Nucleus accumbens (tissue), 56 donors: ENCODE measurements around the gene SPARC.
"Not testable (repeated sequence)": the region's sequence is repeated elsewhere in the genome, so short reads cannot be mapped to it uniquely, and the experiment has no call there.

Source experiments
- DNase-seq, 56 donors: peaks; one replicate each; lab custom pipeline; 2025; lab: John Stamatoyannopoulos, UW

Gene SPARC

DNA sequence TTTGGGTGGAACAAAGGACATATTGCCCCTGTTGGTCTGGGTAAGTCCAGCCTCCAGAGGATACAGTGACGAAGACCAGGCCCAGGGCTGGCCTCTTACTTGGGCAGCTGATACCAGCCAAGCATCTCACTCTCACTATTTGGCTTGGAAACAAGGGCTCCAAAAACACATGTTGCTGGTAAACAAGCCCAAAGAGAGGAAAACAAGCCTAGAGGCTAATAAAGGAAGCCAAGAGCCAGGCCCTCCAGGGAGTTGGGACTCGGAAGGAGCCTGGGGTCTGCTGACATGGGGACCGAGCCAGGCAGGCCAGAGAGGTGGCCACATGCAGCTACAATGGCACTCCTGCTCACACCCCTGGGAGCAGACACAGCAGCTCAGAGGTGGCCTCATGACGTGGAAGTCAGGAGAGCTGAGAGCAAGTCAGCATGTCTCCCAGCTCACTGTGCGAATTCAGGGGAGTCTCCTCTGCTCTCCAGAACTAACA, 5.7 kb downstream of the SPARC start:
- DNase-seq, result peak in 14 of 56 donors; percentile 10 to 69 (median 28)

DNA sequence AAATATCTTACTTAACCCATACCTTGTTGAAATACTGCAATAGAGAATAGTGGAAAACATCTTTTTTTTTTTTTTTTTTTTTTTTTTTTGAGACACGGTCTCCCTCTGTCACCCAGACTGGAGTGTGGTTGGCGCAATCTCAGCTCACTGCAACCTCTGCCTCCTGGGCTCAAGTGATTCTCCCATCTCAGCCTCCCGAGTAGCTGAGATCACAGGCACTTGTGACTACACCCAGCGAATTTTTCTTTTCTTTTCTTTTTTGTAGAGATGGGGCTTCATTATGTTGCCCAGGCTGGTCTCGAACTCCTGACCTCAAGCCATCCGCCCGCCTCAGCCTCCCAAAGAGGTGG, 6.6 kb downstream of the SPARC start:
- DNase-seq, result not testable (repeated sequence)

DNA sequence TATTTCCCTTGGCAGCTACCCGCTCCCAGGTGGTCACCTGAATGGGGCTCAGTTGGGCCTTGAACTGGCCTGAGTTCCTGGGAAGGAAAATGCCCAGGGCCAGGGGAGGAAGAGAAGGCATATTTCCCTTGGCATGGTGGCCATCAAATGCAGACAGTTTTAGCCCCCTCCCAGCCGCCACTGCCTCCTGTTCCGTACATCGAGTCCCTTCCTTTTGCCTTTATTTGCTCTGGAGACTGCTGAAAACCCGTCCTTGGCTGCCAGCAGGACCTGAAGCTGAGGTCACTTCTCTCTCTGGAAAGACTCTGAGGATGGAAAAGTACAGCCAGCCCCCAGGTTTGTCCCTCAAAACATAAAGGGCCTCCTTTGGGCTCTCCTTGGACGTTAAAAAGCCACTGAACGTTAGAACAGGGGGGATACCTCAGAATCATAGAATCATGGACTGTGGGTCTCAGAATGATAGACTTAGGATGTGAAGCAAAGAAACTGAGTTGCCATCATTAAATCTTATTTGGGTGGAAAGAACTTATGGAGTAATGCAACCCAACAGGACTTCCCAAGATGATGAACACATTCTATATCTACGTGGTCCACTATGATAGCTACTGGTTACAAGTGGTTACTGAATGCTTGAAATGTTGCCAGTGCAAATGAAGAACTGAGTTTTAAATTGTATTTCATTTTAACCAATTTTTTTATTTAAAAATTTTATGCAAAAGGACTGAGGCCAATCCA, 7.1 kb downstream of the SPARC start:
- no peak for DNase-seq

GRCh38 chr5:151678713-151679112, 8.0 kb downstream of the SPARC start:
- no peak for DNase-seq

GRCh38 chr5:151677776-151678545, 8.8 kb downstream of the SPARC start:
- no peak for DNase-seq

GRCh38 chr5:151676719-151677118, 10.0 kb downstream of the SPARC start:
- no peak for DNase-seq

- no peak for DNase-seq
Observed at GRCh38 chr5:151676314-151676712, 10.4 kb downstream of the SPARC start.

DNA sequence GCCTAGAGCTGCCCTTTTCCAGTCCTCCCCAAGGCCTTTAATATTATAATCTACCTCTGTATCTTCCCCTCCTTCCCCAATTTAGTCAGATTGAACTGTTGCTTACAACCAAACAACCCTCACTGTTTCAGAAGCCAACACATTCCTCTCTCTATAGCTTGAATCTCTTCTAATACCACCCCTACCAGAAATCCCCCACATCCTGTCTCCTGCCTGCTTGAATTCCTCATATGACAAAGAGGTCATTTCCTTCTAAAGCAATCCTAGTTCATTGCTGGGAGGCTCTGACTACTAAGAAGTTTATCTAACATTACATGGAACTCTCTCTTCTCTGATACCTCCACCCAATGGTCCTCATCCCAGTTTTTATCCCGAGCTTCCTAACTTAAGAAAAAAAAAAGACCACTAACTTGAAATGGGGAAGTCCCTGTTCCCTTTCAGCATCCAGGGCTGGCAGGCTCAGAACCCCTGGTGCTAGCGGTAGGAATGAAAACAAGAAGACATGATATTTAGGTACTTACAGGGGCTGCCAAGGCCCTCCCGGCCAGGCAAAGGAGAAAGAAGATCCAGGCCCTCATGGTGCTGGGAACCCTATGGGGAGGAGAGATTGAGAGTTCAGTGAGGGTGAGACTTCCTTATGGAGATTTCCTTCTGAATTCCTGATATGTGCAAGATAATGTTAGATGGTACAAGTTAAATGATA, 11.0 kb downstream of the SPARC start:
- DNase-seq, result no peak

DNA sequence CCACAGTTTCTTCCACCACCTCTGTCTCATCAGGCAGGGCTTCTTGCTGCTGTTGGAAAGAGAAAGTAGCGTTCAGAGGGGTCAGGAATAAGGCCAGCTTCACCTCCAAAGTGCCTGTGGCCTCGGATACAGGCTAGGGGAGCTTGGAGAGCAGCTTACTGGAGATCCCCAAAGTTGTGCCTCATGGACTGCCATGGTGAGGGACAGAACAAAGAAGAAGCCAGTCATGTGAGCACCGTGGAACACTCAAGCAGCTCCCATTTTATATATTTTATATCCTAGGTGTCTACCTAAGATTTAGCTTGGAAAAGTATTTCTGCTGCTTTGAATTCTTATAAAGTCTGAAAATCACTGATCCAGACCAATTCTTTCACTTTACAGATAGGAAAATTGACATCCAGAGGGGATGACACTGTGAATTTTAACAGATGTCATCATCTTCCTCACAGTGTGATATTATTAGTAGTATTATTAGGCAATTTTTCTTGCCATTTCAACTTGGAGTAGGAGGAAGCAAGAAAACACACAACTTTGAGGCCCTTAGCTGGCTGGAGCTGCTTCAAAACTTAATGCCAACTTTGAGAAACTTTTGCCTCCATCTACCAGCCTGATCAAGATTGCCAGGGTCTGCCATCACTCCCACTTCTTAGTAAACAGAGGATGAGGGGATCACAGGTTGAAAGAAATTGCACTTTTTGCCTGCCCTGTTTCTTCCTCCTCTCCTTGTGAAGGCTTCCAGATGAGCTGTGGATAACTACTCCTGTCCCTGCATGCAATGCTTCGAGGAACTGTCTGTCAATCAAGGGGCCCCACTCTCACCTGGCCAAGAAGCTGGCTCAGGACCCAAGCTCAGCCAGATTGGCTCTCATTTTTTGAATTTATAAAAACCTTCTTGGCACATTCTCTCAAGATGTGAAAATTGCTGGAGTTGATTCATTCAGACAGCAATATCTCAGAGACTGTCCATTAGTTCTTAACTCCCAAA, 11.8 kb downstream of the SPARC start:
- DNase-seq, result no peak

DNA sequence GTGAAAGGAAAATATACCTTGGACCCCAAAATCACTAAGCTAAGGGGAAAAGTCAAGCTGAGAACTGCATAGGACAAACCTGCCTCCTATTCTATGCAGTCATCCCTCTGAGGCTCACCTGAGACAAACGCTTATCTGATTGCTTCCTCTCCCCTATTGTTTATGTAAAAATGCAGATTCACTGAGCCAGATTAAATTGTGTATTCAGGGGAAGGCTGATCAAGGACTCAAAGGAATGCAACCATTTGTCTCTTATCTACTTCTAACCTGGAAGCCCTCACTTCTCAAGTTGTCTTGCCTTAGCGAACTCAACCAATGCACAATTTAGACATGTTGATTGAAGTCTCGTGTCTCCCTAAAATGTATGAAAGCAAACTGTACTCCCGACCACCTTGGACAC, 13.3 kb downstream of the SPARC start:
- DNase-seq, result no peak

GRCh38 chr5:151672516-151672915, 14.2 kb downstream of the SPARC start:
- no peak for DNase-seq

DNA sequence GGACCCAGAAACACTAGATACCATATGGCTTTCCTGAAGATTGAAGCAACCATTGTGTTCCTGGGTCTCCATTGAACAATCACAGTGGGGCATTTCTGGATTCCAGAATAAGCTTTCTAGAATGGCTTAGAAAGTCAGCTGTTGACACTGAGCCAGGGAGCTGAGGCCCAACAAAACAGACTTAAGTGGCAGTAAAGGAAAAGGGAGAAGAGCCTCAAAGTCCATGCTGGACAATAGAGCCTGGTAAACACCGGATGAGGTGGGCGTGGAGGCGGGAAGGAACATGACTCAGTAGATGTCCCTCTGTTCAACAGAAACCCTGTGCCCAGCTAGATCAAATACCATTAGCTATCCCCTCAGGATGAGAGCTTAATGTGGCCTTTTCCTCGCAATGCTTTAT, 14.8 kb downstream of the SPARC start:
- no peak for DNase-seq

DNA sequence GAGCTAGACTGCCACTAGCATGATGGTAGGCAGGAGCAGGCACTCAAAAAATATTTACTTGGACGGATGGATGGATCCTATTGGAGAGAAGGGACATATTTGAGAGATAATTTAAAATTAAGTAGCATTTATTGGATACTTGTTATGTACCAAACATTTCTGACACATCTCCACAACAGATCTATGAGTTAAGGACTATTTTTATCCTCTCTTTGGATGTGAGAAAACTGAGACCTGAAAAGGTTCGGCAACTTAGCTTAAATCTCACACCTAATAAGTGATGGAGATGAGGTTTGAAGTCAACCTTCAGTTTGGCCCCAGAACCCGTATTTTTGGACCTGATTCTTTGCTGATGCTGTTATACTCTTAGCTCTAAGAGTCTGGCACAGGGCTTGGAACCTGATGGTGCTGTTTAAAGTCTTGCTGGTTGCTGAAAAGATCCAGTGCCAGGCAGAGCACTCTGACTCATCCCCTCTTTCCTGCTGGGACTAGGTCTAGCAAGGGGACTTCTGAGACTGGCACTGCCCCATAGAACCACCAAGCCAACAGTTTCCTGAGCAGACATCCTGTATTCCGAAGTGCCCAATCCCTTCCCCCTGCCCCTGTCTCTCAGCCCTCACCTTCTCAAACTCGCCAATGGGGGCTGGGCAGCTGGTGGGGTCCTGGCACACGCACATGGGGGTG, 15.6 kb downstream of the SPARC start:
- DNase-seq, result no peak

DNA sequence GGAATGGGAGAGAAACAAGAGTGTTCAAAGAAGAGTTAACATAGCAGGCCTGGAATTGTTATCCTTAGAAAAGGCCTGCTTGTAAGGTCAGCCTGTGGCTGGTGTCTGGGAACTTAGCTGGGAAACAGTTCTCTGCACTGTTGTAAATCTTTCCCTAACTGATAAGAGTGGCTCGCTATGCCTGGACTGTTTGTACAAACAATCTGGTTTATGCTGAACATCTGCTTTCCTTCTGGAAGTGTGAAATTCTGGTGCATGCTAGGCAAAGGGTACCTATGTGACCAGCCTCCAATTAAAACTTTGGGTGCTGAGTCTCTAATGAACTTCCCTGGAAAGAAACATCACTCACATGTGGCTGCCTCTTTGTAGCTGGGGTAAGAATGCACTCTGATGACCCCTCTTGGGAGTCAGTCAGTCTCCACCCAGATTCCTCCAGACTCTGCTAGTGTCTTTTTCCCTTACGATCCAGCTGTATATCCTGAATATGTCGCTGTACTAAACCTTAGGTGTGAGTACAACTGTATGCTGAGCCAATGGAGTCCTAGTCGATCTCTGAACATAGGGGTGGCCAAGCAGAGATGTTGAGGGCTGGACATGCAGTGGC, 16.5 kb downstream of the SPARC start:
- no peak for DNase-seq

GRCh38 chr5:151667083-151667482, 19.6 kb downstream of the SPARC start:
- DNase-seq, result no peak

- no peak for DNase-seq
Observed at GRCh38 chr5:151665613-151666012, 21.1 kb downstream of the SPARC start.

DNA sequence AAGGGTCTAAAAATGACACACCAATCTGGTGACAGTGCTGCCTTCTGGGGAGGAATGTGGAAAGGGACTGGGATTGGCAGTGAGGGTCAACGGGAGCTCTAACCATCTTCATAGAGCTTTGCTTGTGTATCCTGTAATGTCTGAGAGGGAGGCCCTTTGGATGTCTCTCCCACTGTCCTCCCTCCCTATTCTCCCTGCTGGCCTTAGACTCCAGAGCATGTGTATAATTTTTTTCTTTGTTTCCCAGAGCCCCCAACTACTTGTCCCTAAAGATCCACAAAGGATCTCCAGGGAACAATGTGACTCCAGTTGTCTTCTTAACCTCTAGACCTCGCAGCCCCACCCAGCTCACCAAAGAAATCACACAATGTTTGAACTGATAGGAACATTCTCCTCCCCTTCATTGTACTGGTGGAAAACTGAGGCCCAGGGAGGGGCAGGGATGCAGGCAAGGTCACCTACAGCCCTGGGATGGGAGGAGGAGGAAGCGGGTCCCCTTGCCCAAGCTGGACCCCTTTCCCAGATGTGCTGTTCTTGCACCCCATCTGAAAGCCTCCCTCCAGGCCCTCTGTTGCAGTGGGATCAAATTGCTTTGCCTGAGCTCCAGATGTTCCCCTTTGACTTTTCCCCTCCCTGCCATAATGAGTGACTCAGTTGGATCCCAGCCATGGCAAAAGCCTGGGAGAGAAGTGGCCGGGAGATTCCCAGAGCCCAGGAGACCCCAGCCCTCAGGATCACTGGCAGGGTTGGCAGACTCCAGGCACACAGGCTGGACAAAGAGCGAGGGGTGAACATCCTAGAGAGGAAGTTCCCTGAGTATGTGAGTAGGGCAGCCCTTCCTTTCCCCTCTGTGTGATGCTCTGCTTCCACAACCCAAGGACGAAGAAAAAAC, 21.8 kb downstream of the SPARC start:
- DNase-seq, result no peak
